Liver (tissue), 9 donors: Measurements from ENCODE around the gene EFCAB11. TPM values are rescaled to one million over a fixed set of nuclear protein-coding genes. Genes with fewer than 3 reads are reported as not detected.

ENCODE experiments used
- DNase-seq: peaks from one replicate; pipeline ENCODE4 v3.0.0-alpha.2; 2017; ENCODE audit warnings: low spot score
- H3K27ac ChIP-seq, 2 donors: one replicate each; pipeline ENCODE4 v1.7.0; 2013; ENCODE audit warnings: inconsistent platforms in 2 of 2, low read length in 2 of 2, control low read depth in 1 of 2, low read depth in 1 of 2, mild to moderate bottlenecking in 1 of 2
- H3K27me3 ChIP-seq, 4 donors: one replicate each; pipeline versions ENCODE4 v1.6.1 to v1.7.0; 2013; ENCODE audit warnings: low read length in 3 of 4, inconsistent platforms in 1 of 4, mild to moderate bottlenecking in 1 of 4, moderate library complexity in 1 of 4; ENCODE audit not compliant: control insufficient read depth in 4 of 4, insufficient read depth in 4 of 4
- H3K36me3 ChIP-seq, 4 donors: one replicate each; pipeline versions ENCODE4 v1.6.1 to v1.7.0; 2013; ENCODE audit warnings: low read length in 3 of 4, mild to moderate bottlenecking in 3 of 4, low read depth in 1 of 4, moderate library complexity in 1 of 4; ENCODE audit not compliant: control insufficient read depth in 4 of 4, insufficient read depth in 3 of 4
- H3K4me1 ChIP-seq, 4 donors: one replicate each; pipeline versions ENCODE4 v1.6.1 to v1.7.0; 2013; ENCODE audit warnings: low read length in 3 of 4, mild to moderate bottlenecking in 3 of 4, moderate library complexity in 1 of 4; ENCODE audit not compliant: control insufficient read depth in 4 of 4, insufficient read depth in 4 of 4
- H3K4me3 ChIP-seq, 3 donors: one replicate each; pipeline versions ENCODE4 v1.6.1 to v1.7.0; 2013; ENCODE audit warnings: low read length in 3 of 3, control low read depth in 1 of 3, low read depth in 1 of 3, mild to moderate bottlenecking in 1 of 3
- H3K9ac ChIP-seq, 2 donors: one replicate each; pipeline ENCODE4 v1.7.0; 2013; ENCODE audit warnings: low read length in 2 of 2, mild to moderate bottlenecking in 2 of 2, moderate library complexity in 2 of 2, control low read depth in 1 of 2, low read depth in 1 of 2
- H3K9me3 ChIP-seq, 4 donors: one replicate each; pipeline versions ENCODE4 v1.6.1 to v1.7.0; 2013; ENCODE audit warnings: low read length in 3 of 4; ENCODE audit not compliant: control insufficient read depth in 4 of 4
- ATF3 ChIP-seq: IDR thresholded peaks from 2 replicates; pipeline ENCODE4 v1.6.1; 2016; ENCODE audit warnings: antibody characterized with exemption
- CTCF ChIP-seq: fragments of 150-350 bp; IDR thresholded peaks from 2 replicates; pipeline ENCODE4 v1.5.1; 2017; ENCODE audit warnings: improper control_type of control experiment, low read depth, low read length; ENCODE audit not compliant: missing input control
- EGR1 ChIP-seq, 2 donors: IDR thresholded peaks; 2 replicates each; pipeline ENCODE4 v1.6.1; 2016 to 2018; ENCODE audit warnings: antibody characterized with exemption in 2 of 2, low read depth in 2 of 2
- FOXA1 ChIP-seq: IDR thresholded peaks from 2 replicates; pipeline ENCODE4 v1.6.1; 2016; ENCODE audit warnings: antibody characterized with exemption
- FOXA2 ChIP-seq: IDR thresholded peaks from 2 replicates; pipeline ENCODE4 v1.6.1; 2016; ENCODE audit warnings: antibody characterized with exemption
- GABPA ChIP-seq, 2 donors: IDR thresholded peaks in 1 of 2; conservative IDR thresholded peaks in 1 of 2; 2 replicates each; pipeline ENCODE4 v1.6.1; 2016; ENCODE audit warnings: antibody characterized with exemption in 2 of 2, mild to moderate bottlenecking in 1 of 2, moderate library complexity in 1 of 2
- HNF4A ChIP-seq, 2 donors: conservative IDR thresholded peaks; 2 replicates each; pipeline ENCODE4 v1.6.1; 2016; ENCODE audit warnings: antibody characterized with exemption in 2 of 2, mild to moderate bottlenecking in 2 of 2
- HNF4G ChIP-seq: IDR thresholded peaks from 2 replicates; pipeline ENCODE4 v1.6.1; 2016; ENCODE audit warnings: antibody characterized with exemption
- JUND ChIP-seq, 2 donors: IDR thresholded peaks; 2 replicates each; pipeline ENCODE4 v1.6.1; 2016; ENCODE audit warnings: antibody characterized with exemption in 2 of 2
- MAX ChIP-seq: IDR thresholded peaks from 2 replicates; pipeline ENCODE4 v1.6.1; 2016; ENCODE audit warnings: antibody characterized with exemption
- NR2F2 ChIP-seq: IDR thresholded peaks from 2 replicates; pipeline ENCODE4 v1.6.1; 2016; ENCODE audit warnings: antibody characterized with exemption
- RAD21 ChIP-seq, 2 donors: IDR thresholded peaks; 2 replicates each; pipeline ENCODE4 v1.6.1; 2016; ENCODE audit warnings: antibody characterized with exemption in 2 of 2, mild to moderate bottlenecking in 2 of 2
- RXRA ChIP-seq, 2 donors: IDR thresholded peaks; 2 replicates each; pipeline ENCODE4 v1.6.1; 2017 to 2018; ENCODE audit warnings: antibody characterized with exemption in 2 of 2, mild to moderate bottlenecking in 1 of 2
- SP1 ChIP-seq: IDR thresholded peaks from 2 replicates; pipeline ENCODE4 v1.6.1; 2018; ENCODE audit warnings: antibody characterized with exemption, mild to moderate bottlenecking
- TAF1 ChIP-seq: conservative IDR thresholded peaks from 2 replicates; pipeline ENCODE4 v1.6.1; 2016; ENCODE audit warnings: antibody characterized with exemption, mild to moderate bottlenecking
- YY1 ChIP-seq: IDR thresholded peaks from 2 replicates; pipeline ENCODE4 v1.6.1; 2016; ENCODE audit warnings: antibody characterized with exemption, mild to moderate bottlenecking
- WGBS: extraction: QIAGEN DNeasy Blood & Tissue Kit; methylation state at CpG from one replicate; pipeline ENCODE4 v1.1.7; 2013; 5-methylcytosine and 5-hydroxymethylcytosine counted together
- polyA plus RNA-seq, 2 donors: library from polyadenylated mRNA; stranded (reverse) in 1 of 2; unstranded in 1 of 2; fragments of 200-250 nt in 1 of 2; fragments of >200 nt in 1 of 2; fragmentation: Nextera tagmentation in 1 of 2; extraction: Ambion mirVana in 1 of 2; gene quantifications; one replicate each; pipeline versions ENCODE4 v1.2.1 to v1.2.3, GENCODE V29; 2013 to 2015
- total RNA-seq, 2 donors: library from RNA; depleted of rRNA; stranded (reverse); fragments of >200 nt; gene quantifications; one replicate each; pipeline ENCODE4 v1.2.3, GENCODE V29; 2014
- TF ChIP-seq, protein P1 (sequence below): IDR thresholded peaks from 2 replicates; pipeline ENCODE4 v1.6.1; 2016; ENCODE audit warnings: antibody characterized with exemption, mild to moderate bottlenecking
- TF ChIP-seq, protein P2 (sequence below): IDR thresholded peaks from 2 replicates; pipeline ENCODE4 v1.6.1; 2016; ENCODE audit warnings: antibody characterized with exemption
- donor health status: healthy.
- donor health status: healthy.
- donor health status: healthy.
- donor health status: healthy.
- donor health status: healthy.

EFCAB11 gene, protein sequence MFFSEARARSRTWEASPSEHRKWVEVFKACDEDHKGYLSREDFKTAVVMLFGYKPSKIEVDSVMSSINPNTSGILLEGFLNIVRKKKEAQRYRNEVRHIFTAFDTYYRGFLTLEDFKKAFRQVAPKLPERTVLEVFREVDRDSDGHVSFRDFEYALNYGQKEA
- total RNA-seq (1 to 10 TPM; 2.8 to 4.0 TPM), polyA plus RNA-seq (1 to 10 TPM; 2.1 to 4.7 TPM)

- H3K27ac ChIP-seq, result peak within 1 kb of the TSS; percentile 83 to 86
- peak; percentile 96 for DNase-seq
- no peaks in the 10 kb centered on the region for H3K27me3 ChIP-seq
- no peaks in the 10 kb centered on the region for H3K36me3 ChIP-seq
- peak; percentile 18 for TF ChIP-seq YY1
- TF ChIP-seq FOXA2, result no peak
- peak; percentile 34 for TF ChIP-seq TAF1
- TF ChIP-seq EGR1 (IDR thresholded peaks at IDR 0.05; ENCODE audit: low read depth in 2 of 2), result peak in 1 of 2 donors; percentile 35
- peak in 1 of 2 donors; percentile 19 for TF ChIP-seq RXRA (IDR thresholded peaks at IDR 0.05)
- peak; percentile 54 for TF ChIP-seq MAX
- TF ChIP-seq GABPA (IDR thresholded peaks at IDR 0.05 in 1 of 2, conservative IDR thresholded peaks at IDR 0.05 in 1 of 2), result peak; percentile 51 to 79
- TF ChIP-seq FOXA1, result peak; percentile 20
- no peak for TF ChIP-seq HNF4G
- peak; percentile 91 for TF ChIP-seq SP1
- TF ChIP-seq NR2F2, result peak; percentile 54
- WGBS, result 3% methylated on average over 44 of the region's 44 CpGs
- no peaks in the 10 kb centered on the region for H3K9me3 ChIP-seq
- H3K9ac ChIP-seq, result peak within 1 kb of the TSS; percentile 5 to 63
- peak within 1 kb of the TSS; percentile 90 to 99 (median 94) for H3K4me3 ChIP-seq
- peaks cover 0 to 30% (median 19%) of the 10 kb centered on the region in 4 donors for H3K4me1 ChIP-seq
Measured at GRCh38 chr14:89954070-89955021, at the start of gene EFCAB11. TSS of gene EFCAB11 (minus strand) at chr14:89954730. CDS start at chr14:89954660, 70 bp downstream.

GRCh38 chr14:90003526-90004307 lies 49.2 kb upstream of the EFCAB11 start:
- no peak overlapping the region for H3K9ac ChIP-seq
- no peak overlapping the region for H3K4me3 ChIP-seq
- WGBS, result 90% methylated on average over 6 of the region's 6 CpGs
- TF ChIP-seq JUND (IDR thresholded peaks at IDR 0.05) (no peak), ATF3 (no peak), GABPA (IDR thresholded peaks at IDR 0.05 in 1 of 2, conservative IDR thresholded peaks at IDR 0.05 in 1 of 2) (no peak), MAX (no peak), YY1 (no peak), TAF1 (no peak), HNF4A (conservative IDR thresholded peaks at IDR 0.05) (no peak), SP1 (no peak), FOXA1 (no peak), EGR1 (IDR thresholded peaks at IDR 0.05; ENCODE audit: low read depth in 2 of 2) (no peak), NR2F2 (no peak), RXRA (IDR thresholded peaks at IDR 0.05) (no peak), FOXA2 (no peak), RAD21 (IDR thresholded peaks at IDR 0.05) (no peak), HNF4G (no peak), CTCF (no peak)
- TF ChIP-seq, protein P1, sequence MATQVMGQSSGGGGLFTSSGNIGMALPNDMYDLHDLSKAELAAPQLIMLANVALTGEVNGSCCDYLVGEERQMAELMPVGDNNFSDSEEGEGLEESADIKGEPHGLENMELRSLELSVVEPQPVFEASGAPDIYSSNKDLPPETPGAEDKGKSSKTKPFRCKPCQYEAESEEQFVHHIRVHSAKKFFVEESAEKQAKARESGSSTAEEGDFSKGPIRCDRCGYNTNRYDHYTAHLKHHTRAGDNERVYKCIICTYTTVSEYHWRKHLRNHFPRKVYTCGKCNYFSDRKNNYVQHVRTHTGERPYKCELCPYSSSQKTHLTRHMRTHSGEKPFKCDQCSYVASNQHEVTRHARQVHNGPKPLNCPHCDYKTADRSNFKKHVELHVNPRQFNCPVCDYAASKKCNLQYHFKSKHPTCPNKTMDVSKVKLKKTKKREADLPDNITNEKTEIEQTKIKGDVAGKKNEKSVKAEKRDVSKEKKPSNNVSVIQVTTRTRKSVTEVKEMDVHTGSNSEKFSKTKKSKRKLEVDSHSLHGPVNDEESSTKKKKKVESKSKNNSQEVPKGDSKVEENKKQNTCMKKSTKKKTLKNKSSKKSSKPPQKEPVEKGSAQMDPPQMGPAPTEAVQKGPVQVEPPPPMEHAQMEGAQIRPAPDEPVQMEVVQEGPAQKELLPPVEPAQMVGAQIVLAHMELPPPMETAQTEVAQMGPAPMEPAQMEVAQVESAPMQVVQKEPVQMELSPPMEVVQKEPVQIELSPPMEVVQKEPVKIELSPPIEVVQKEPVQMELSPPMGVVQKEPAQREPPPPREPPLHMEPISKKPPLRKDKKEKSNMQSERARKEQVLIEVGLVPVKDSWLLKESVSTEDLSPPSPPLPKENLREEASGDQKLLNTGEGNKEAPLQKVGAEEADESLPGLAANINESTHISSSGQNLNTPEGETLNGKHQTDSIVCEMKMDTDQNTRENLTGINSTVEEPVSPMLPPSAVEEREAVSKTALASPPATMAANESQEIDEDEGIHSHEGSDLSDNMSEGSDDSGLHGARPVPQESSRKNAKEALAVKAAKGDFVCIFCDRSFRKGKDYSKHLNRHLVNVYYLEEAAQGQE, result no peak
- TF ChIP-seq, protein P2, sequence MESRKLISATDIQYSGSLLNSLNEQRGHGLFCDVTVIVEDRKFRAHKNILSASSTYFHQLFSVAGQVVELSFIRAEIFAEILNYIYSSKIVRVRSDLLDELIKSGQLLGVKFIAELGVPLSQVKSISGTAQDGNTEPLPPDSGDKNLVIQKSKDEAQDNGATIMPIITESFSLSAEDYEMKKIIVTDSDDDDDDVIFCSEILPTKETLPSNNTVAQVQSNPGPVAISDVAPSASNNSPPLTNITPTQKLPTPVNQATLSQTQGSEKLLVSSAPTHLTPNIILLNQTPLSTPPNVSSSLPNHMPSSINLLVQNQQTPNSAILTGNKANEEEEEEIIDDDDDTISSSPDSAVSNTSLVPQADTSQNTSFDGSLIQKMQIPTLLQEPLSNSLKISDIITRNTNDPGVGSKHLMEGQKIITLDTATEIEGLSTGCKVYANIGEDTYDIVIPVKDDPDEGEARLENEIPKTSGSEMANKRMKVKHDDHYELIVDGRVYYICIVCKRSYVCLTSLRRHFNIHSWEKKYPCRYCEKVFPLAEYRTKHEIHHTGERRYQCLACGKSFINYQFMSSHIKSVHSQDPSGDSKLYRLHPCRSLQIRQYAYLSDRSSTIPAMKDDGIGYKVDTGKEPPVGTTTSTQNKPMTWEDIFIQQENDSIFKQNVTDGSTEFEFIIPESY, result no peak
- H3K4me1 ChIP-seq, result no peaks in the 10 kb centered on the region
- H3K27ac ChIP-seq, result no peak overlapping the region
- no peaks in the 10 kb centered on the region for H3K27me3 ChIP-seq
- peaks cover 0 to 5% (median 1%) of the 10 kb centered on the region in 4 donors for H3K36me3 ChIP-seq
- no peak for DNase-seq
- no peaks in the 10 kb centered on the region for H3K9me3 ChIP-seq
